ENCODE data around the gene ANP32E. TPM values are rescaled to one million over a fixed set of nuclear protein-coding genes. Genes with fewer than 3 reads are reported as not detected.
A peak's percentile ranks its signal among the peaks of the same experiment; 100 is the strongest.

The ANP32E gene
- total and polyA plus RNA-seq, 10 donors: 24.6 to 44.0 (median 35.1) TPM

DNA sequence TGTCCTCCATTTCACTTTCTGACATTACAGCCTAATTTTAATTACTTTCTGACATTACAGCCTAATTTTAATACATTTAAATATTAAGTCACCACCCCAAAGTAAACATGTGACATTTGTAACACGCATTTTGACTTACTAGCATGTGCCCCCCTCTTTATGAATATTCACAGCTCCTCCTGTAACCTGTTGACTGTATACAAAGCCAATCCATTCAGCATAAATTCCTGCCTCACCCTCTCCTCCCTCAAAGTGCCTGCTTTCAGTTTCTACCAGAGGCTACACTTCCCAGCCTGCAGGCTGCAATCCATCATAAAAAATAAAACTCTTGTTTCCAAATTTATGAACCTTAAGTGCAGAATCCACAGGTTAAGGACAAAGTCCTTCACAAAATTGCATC is 39.5 kb downstream of the ANP32E start:
- H3K9me3 ChIP-seq: no peaks in the 10 kb centered on the region
- no peak overlapping the region for H3K4me3 ChIP-seq
- H3K27me3 ChIP-seq (replicated peaks in 1 of 7): no peaks in the 10 kb centered on the region
- no peaks in the 10 kb centered on the region for H3K4me1 ChIP-seq
- DNase-seq: no peak
- H3K36me3 ChIP-seq: no peaks in the 10 kb centered on the region
- TF ChIP-seq POLR2A (IDR thresholded peaks at IDR 0.05): no peak
- TF ChIP-seq CTCF (IDR thresholded peaks at IDR 0.05 in 8 of 11, conservative IDR thresholded peaks at IDR 0.05 in 3 of 11): no peak
- no peak for TF ChIP-seq POLR2AphosphoS5 (IDR thresholded peaks at IDR 0.05)
- WGBS, 5 donors: 79 to 92% (median 88%) methylated on average over 1 of the region's 1 CpG
- intact Hi-C loops (cut with DNase I; ENCODE audit: low total_unique reads): no loop called here
- H3K27ac ChIP-seq: no peak overlapping the region

DNA sequence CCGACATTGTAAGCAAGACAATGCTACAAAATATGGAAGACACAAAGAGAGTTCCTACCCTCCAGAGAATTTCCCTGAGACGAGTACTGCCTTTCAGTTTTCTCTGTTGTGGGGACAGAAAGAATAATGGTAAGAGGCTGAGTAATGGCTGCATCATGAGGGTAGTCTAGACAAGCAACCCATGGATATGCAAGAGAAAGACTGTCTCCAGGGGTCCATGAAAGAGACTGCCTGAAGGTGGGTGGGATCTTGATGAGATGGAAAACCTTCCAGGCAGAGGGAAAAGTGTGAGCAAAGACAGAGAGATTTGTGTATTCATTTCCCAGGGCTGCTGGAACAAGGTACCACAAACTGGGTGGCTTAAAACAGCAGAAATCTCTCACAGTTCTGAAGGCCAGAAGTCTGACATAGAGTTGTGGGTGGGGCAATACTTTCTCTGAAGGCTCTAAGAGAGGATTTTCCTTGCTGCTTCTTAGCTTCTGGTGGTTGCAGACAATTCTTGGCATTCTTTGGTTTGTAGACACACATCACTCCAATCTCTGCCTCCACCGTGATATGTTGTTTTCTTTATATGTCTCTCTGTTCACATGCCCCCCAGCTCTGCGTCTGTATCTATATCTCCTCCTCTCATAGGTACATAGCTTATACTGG is 41.4 kb downstream of the ANP32E start:
- Histone ChIP-seq H3K36me3 (no peaks in the 10 kb centered on the region), H3K4me1 (no peaks in the 10 kb centered on the region), H3K27ac (no peak overlapping the region), H3K4me3 (no peak overlapping the region), H3K27me3 (replicated peaks in 1 of 7) (no peaks in the 10 kb centered on the region), H3K9me3 (no peaks in the 10 kb centered on the region)
- WGBS, 5 donors: 85 to 92% (median 91%) methylated on average over 4 of the region's 4 CpGs
- intact Hi-C loops (cut with DNase I; ENCODE audit: low total_unique reads): no loop called here
- no peak for DNase-seq
- TF ChIP-seq POLR2A (IDR thresholded peaks at IDR 0.05) (no peak), CTCF (IDR thresholded peaks at IDR 0.05 in 8 of 11, conservative IDR thresholded peaks at IDR 0.05 in 3 of 11) (no peak), POLR2AphosphoS5 (IDR thresholded peaks at IDR 0.05) (no peak)

DNA sequence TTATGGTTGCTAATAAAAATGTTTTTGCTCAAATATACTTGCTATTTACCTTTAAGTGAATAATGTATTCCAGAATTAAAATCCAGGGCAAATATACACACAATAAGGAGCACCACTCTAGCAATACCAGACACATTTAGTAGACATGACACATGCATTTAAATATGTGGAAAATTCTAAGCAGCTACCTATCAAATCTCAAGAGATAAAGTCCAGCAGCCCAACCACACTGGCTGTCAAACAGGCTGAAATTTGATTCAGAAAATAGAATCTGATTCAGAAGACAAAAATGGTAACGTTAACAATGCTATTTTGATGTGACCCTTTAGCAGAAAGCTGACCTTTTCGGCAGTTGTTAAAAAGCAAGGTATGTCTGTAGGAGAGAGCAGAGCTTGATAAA is 43.9 kb downstream of the ANP32E start:
- no peak for TF ChIP-seq CTCF (IDR thresholded peaks at IDR 0.05 in 8 of 11, conservative IDR thresholded peaks at IDR 0.05 in 3 of 11)
- TF ChIP-seq POLR2A (IDR thresholded peaks at IDR 0.05): no peak
- no peak for TF ChIP-seq POLR2AphosphoS5 (IDR thresholded peaks at IDR 0.05)

GRCh38 chr1:150187560-150187931 is 48.4 kb downstream of the ANP32E start:
- Histone ChIP-seq H3K36me3 (no peaks in the 10 kb centered on the region), H3K27ac (peak overlapping the region in 7 of 8 donors; percentile 61 to 85 (median 72)), H3K4me1 (peaks cover 0 to 43% (median 18%) of the 10 kb centered on the region in 6 donors), H3K9me3 (no peaks in the 10 kb centered on the region), H3K4me3 (peak overlapping the region in 1 of 8 donors; percentile 39), H3K27me3 (replicated peaks in 1 of 7) (no peaks in the 10 kb centered on the region)
- TF ChIP-seq POLR2AphosphoS5 (IDR thresholded peaks at IDR 0.05) (no peak), CTCF (IDR thresholded peaks at IDR 0.05 in 8 of 11, conservative IDR thresholded peaks at IDR 0.05 in 3 of 11) (peak in 7 of 11 experiments; percentile 4 to 37 (median 13)), POLR2A (IDR thresholded peaks at IDR 0.05) (no peak)
- 29 to 36% (median 30%) methylated on average over 3 of the region's 3 CpGs for WGBS, 5 donors
- intact Hi-C loops (cut with DNase I; ENCODE audit: low total_unique reads): loop anchor here (10.0 kb wide), 1 partner anchor 233 kb away; no protein-coding TSS in a partner anchor
- DNase-seq: no peak

More for the DNA sequence above, 43.9 kb downstream of the ANP32E start:
- H3K36me3 ChIP-seq: no peaks in the 10 kb centered on the region
- H3K27ac ChIP-seq: no peak overlapping the region
- DNase-seq: no peak
- H3K4me1 ChIP-seq: peaks cover 0 to 10% (median 8%) of the 10 kb centered on the region in 6 donors
- H3K27me3 ChIP-seq (replicated peaks in 1 of 7): no peaks in the 10 kb centered on the region
- no peaks in the 10 kb centered on the region for H3K9me3 ChIP-seq
- WGBS, 5 donors: 67 to 88% (median 85%) methylated on average over 2 of the region's 2 CpGs
- no peak overlapping the region for H3K4me3 ChIP-seq
- intact Hi-C loops (cut with DNase I; ENCODE audit: low total_unique reads): no loop called here

All from spleen (tissue), 11 donors.